Endothelial cell of hepatic sinusoid (primary cell): ENCODE results near the gene RAC3.

Source experiments
- in situ Hi-C: cut with HindIII; loops from 2 replicates; pipeline ENCODE4 v1.10.0; 2017; ENCODE audit warnings: low sequenced_read_pairs

The RAC3 gene

DNA sequence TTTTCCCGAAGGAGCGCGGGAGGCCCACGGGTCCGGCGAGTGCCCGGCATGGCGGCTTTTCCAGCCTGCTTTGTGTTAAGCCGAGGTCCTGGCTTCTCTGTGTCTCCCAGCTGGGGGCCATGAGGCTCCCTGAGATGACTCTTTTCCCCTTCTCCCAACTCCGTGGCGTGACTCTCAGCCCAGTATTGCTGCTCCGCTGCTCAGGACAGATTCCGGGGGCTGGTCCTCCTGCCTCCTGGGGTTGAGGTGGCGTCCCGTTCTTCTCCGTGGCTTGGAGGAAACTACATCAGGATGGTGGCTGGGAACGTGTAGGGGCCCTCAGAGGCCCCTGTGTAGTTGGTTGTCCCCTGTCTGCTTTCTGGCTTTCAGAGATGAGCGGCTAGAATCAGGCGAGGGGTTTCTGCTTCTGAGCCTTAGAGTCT is 21.2 kb downstream of the RAC3 start:
- in situ Hi-C loops = loop anchor here (10.0 kb wide), 2 partner anchors 82 to 152 kb away; no protein-coding TSS in a partner anchor

DNA sequence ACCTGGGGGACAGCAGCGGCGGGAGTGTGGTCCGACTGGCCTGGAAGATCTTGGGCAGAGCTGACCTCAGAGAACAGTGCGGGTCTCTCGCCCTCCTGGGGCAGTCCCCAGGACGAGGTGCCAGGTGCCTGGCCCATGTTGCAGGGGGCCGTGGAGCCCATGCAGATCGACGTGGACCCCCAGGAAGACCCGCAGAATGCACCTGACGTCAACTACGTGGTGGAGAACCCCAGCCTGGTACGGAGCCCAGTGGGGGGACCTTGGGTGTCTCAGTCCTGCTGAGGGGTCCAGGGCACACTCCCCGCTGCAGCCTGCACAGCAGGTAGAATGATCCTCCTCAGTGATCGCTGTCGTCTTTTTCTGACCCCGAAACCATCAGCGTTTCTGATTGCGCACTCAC is 21.7 kb downstream of the RAC3 start:
- in situ Hi-C loops = loop anchor here (10.0 kb wide), 2 partner anchors 82 to 152 kb away; no protein-coding TSS in a partner anchor

DNA sequence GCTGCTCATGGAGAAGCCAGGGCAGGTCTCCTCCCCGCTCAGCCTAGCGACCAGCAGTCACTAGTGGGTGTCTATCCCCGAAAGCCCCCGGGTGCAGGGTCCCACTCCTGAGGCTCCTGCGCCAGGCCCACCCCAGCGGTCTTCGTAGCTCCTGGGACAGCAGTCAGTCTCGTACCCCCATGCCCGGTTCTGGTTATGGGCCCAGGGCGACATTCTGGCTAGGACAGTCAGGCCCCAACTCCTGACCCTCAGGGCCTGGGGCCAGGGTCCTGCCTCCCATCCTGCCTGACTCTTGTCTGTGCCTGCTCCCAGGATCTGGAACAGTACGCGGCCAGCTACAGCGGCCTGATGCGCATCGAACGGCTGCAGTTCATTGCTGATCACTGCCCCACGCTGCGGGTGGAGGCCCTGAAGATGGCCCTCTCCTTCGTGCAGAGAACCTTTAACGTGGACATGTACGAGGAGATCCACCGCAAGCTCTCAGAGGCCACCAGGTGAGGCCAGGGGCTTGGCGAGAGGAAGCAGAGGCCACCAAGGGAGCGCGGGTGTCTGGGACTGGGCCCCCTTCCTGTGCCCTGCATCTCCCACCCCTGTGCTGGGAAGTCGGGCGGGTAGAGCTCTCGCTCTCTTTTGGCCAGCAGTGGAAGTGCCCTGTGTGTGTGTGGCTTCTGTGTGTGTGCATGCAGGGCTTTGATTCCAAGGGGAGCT is 22.2 kb downstream of the RAC3 start:
- in situ Hi-C loops = loop anchor here (10.0 kb wide), 2 partner anchors 81 to 151 kb away; no protein-coding TSS in a partner anchor

DNA sequence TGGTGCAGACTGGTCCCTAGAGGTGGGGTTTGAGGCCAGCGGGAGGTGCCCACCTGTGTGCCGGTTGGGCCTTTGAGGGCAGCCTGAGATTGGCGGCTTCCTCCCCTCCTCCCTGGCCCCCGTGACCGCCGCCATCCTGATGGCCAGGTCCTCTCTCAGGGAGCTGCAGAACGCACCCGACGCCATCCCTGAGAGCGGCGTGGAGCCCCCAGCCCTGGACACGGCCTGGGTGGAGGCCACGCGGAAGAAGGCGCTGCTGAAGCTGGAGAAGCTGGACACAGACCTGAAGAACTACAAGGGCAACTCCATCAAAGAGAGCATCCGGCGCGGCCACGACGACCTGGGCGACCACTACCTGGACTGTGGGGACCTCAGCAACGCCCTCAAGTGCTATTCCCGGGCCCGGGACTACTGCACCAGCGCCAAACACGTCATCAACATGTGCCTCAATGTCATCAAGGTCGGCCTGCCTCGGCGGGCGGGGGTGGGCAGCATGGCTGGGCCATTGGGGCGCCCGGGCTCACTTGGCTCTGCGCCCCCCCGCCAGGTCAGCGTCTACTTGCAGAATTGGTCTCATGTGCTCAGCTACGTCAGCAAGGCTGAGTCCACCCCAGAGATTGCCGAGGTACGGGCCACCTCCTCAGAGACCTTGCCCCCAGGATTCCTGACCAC is 23.0 kb downstream of the RAC3 start:
- in situ Hi-C loops = loop anchor here (10.0 kb wide), 2 partner anchors 80 to 150 kb away; no protein-coding TSS in a partner anchor

DNA sequence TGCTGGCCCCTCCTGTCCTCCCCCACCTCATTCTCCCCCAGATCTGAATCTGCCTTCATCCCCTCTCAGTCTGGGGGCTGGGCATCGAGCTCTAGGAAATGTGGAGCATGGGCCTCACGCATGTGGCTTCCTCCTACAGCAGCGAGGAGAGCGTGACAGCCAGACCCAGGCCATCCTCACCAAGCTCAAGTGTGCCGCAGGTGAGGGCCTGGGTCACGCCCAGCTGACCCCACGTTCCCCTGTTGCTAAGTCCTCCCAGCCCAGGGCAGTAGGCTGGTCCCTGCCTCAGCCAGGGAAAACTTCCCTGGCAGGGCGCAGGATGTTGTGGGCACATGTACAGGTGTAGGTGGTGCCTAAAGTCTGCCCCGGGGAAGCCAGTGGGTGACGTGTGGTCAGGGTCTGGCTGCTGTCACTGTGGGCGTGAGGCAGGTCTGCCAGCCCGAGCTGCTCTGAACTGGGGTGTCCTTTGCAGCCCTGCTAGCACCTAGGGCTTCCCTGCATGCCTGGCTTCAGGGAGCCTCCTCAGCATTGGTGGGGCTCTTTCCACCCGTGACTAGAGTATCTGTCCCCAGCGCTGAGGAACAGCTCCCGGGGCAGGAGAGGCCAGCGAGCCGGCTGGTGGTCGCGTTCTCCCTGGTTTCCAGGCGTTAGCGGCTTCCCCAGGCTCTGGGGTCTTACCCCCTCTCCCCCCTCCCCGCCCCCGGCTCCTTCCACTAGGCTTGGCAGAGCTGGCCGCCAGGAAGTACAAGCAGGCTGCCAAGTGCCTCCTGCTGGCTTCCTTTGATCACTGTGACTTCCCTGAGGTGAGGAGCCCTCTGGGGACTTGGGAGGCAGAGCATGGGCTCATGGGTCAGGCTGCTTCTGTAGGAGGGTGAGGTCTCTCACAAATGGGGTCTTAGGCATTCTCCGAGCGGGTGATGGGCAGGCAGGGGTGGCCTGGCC is 23.8 kb downstream of the RAC3 start:
- in situ Hi-C loops = loop anchor here (10.0 kb wide), 2 partner anchors 80 to 150 kb away; no protein-coding TSS in a partner anchor

DNA sequence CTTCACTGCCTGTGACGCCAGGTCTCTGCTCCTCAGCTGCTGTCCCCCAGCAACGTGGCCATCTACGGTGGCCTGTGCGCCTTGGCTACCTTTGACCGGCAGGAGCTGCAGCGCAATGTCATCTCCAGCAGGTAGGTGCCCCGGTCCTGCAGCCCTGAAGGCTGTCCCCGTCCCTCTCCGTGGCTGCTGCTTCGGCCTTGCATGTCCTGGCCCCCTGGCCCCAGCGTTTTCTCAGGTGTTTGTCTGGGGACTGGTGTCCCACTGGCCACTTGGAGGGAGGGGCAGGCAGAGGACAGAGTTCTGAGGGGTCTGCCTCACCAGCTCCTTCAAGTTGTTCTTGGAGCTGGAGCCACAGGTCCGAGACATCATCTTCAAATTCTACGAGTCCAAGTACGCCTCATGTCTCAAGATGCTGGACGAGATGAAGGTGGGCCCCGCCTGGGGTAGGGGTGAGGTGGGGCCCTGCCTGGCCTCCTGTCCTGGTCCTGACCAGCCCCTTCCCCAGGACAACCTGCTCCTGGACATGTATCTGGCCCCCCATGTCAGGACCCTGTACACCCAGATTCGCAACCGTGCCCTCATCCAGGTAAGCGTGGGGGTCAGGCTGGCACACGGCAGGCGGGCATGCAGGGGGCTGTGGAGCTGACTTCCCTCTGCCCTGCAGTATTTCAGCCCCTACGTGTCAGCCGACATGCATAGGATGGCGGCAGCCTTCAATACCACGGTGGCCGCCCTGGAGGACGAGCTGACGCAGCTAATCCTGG is 24.7 kb downstream of the RAC3 start:
- in situ Hi-C loops = loop anchor here (10.0 kb wide), 2 partner anchors 79 to 149 kb away; no protein-coding TSS in a partner anchor

DNA sequence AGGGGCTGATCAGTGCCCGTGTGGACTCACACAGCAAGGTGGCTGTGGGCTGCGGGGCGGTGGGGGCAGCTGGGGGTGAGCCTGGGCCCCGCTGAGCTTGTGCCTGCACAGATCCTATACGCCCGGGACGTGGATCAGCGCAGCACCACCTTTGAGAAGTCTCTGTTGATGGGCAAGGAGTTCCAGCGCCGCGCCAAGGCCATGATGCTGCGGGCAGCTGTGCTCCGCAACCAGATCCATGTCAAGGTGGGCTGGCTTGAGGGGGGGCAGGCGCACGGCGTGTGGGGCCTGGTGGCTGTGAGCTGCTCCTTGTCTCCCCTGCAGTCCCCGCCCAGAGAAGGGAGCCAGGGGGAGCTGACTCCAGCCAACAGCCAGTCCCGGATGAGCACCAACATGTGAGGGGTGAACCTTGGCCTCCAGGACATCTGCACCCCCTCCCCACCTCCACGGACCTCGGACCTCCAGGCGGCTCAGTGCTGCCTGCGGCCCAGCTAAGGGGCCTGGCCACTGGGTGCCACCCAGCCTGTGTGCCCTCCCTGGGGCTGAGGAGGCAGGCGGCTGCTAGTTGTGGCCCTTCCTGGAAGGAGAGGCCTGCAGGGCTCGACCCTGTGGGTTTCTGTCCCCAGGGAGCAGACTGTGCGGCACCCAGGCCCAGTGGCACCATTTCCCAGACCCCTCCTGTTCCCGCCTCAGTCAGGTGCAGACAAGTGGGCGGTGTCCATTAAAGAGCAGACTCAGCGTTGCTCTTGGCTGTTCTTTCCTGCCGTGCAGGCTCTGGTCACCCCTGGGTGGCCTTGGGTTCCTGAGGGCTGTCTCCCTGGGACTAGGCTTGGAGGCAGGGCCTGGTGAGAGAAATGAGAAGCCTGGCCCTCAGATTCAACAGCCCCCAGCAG is 25.5 kb downstream of the RAC3 start:
- in situ Hi-C loops = loop anchor here (10.0 kb wide), 2 partner anchors 78 to 148 kb away; no protein-coding TSS in a partner anchor

DNA sequence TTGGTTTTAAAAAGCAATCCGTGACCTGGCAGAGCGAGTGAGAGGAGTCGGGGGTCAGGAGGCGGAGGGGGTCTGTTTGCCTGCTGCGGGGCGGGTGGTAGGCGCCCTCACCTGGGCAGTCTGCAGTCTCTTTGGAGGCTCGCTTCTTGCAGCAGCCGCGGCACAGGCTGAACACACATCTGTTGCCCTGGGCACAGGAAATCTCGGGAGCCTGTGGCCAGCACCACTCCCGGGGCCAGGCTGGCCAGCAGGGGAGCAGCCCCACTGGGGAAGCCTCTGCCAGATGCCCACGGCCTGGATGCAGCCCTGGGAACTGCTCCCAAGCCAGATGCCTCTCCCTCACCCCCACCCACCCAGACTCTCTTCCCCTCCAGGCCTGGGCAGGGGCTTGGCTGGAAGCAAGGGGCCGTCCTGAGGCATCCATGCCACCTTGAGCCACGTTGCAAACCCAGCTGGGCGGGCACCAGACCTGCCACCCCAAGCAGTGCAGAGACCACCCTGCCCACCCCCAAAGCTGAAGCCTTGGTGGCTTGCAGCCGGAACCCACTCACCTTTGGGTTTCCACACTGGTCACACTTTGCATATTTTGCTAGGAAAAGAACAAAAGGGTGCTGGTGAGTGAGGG is 26.9 kb downstream of the RAC3 start:
- in situ Hi-C loops = loop anchor here (10.0 kb wide), 2 partner anchors 76 to 146 kb away; no protein-coding TSS in a partner anchor

DNA sequence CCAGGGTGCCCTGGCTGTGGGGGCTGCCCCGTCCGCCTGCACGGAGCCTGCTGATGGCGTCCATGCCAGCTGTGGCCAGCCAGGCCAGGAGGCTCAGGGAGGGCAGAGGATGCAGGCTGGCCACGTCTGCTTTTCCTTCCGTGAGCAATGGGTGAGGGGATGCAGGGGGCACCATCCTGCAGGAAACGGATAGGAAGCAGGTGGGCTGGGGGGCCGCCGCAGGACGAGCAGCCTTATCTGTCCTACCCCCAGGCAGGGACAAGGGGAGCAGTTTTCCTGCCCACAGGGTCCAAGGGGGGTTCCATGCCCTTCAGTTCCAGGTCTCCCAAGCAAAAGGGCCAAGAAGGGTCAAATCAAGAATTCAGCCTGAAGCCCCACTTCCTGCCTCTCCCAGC is 27.4 kb downstream of the RAC3 start:
- in situ Hi-C loops = loop anchor here (10.0 kb wide), 2 partner anchors 76 to 146 kb away; no protein-coding TSS in a partner anchor

DNA sequence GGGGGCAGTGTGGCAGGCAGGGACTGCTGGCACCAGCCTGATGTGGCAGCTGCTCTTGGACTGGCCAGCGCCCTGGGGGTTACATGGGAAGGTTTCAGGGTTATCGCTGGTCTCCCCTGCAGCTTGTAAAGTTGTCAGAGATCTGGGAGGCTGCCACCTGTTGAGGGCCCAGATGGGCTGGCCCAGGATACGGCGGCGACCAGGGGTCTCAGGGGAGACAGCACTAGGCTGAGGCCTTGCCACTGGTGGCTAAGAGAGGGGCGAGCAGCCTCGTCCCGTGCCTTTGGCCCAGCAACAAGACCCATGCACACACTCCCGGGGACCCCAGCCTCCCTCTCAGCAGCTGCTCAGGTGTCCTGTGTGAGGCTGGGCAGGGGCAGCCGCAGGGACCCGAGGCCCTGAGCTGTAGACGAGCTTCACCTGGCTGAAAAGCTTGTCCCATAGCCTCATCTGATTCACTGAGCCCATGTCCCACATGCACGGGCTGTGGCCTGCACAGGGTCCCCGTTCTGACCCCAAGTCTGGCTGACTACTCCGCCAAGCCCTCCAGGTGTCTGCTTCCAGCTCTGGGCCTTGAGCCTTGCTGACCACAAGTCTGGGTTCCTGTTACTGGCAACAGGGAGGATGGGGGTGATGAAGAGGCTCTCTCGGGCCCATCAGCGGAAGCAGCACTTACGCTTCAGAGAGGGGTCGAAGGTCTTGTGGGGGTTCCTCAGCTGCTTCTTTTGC is 28.0 kb downstream of the RAC3 start:
- in situ Hi-C loops = loop anchor here (10.0 kb wide), 2 partner anchors 75 to 145 kb away; no protein-coding TSS in a partner anchor

DNA sequence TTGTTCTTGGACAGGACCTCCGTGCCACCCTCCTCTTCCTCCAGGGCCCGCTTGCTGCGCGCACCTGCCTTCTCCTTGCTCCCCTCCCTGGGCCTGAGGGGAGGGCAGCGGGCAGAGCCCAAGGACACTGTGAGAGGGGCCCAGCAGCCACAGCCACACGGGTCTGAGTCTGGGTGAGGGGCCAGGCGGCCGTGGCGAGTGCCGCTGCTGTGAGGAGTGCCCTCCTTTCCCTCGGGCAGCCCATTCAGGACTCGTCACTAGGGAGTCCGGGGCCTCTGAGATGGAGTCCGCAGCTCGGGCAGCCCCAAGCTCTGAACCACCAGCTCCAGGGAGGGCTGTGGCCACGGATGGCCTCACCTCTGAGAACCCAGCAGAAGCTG is 28.5 kb downstream of the RAC3 start:
- in situ Hi-C loops = no loop called here

DNA sequence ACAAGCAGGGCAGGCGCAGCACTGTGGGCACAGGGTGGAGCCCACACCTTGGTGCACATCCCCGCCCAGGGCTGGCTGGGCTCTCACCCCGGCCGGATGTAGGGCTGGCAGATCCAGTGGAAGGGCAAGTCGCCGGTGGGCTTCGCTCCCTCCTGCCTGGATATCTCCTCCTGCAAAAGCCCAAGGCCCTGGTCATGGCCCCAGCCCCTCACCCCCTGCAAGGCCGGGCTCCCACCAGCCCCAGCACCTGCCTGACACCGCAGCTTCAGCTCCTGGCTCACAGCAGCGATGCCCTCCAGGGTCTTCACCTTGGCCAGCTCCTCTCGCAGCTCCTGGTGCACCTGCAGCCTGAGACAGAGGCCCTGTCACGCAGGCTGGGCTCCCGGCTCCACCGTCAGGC is 29.1 kb downstream of the RAC3 start:
- in situ Hi-C loops = no loop called here

DNA sequence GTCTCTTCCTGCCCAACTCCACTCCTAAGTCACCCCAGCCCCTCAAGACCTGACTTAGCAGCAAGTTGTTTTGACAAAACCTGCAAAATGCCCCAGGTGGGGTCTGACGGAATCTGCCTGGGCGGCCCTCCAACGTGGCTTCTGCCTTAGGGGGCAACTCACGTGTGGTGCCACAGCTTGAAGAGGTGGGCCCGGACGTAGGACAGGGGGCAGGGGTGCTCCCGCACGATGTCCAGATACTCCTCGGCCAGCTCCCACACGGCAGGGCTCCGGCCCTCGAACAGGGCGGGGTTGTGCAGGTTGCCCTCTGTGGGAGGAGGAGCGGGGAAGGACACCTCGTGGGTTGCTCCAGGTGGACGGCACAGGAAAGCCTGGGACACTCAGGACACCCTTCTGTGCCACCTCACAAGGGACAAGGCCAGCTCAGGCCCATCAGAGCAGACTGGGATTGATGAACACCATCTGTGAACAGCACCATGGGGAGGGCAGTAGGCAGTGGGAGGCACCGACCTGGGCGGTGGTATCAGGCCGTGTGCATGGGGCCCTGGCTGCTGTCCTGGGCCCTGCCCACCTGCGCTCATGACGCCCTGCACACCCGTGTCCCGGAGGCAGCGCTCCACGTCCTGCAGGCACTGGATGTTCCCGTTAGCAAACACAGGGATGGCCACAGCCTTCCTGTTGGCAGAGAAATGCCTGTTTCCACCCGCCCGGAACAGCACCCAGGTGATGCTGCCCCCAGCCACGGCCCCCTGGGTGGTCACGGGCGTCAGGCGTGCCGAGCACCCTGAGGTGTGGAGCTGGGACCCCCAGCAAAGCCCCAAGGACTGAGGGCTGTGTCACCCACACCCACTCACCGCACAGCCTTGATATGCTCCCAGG is 29.8 kb downstream of the RAC3 start:
- in situ Hi-C loops = no loop called here

DNA sequence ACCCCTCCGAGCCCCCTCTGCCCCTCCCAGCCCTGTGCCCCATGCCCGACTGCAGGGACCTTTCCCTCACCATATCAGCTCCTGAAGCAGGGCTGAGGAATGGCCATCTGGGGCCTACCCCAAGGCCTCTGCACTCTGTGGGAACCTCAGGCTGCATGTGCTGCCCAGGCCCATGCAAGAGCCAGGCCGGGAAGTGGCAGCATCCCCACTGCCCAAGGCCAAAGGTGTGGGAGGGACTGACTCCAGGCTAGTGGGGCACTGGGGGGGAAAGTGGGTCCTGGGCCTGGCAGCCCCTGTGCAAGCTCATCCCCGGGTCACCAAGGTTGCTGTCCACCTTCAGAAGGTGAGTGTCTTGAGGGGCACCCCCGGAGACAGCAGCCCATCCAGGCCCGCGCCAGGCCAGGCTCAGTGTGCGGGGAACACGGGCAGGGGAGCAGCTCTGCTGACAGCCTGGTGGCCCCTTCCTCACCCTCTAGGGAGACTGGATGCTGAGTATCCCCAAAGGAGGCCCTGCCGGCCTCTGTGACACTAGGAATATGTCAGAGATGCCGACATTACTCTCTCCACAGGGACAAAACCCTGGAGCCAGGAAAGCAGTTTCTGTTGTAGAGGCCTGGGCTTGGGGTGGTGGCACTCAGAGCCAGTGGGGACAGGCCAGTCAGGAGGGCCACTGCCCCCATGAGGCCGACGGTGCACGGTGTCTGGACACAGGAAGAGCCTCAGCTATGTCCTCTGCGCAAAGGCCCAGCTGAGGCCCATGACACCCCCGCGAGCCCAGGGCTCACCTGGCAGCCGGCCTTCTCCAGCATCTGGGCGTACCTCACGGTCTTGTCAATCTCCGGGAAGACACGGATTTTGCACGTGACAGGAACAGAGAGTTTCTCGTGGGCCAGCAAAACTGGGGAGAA is 30.9 kb downstream of the RAC3 start:
- in situ Hi-C loops = no loop called here

DNA sequence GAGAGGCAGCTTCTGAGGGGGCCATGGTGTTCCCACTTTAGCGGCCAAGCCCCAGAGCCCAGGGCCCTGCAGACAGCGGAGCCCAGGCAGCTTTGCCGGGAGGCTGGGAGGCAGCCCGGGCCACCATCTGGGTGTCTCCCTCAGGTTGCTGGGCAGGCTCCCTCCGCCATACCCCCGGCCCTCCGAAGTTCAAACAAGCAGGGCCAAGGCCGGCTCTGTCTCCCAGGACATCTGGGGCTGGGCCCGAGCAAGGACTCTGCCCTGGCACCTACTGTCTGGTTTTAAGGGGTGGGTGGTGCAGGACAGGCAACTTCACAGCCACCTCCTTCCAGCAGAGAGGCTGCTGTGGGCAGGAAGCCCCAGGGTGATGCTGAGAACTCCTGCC is 31.5 kb downstream of the RAC3 start:
- in situ Hi-C loops = no loop called here
